CD14-positive monocyte (primary cell): ENCODE results near the gene DDC. TPM values are rescaled to one million over a fixed set of nuclear protein-coding genes. Genes with fewer than 3 reads are reported as not detected.
A peak's percentile ranks its signal among the peaks of the same experiment; 100 is the strongest.

Source experiments
- DNase-seq, 3 donors: peaks; one replicate each; pipeline ENCODE4 v3.0.0-alpha.2; 2011 to 2022
- H2AFZ ChIP-seq: 2 replicates; pipeline ENCODE4 v1.6.0; 2012; ENCODE audit warnings: mild to moderate bottlenecking, low read depth, low read length, inconsistent platforms; ENCODE audit not compliant: insufficient read depth, poor library complexity, severe bottlenecking
- H3K27ac ChIP-seq, 2 donors: 1 replicate in 1 of 2; 2 replicates in 1 of 2; pipeline ENCODE4 v1.5.1; 2012 to 2013; ENCODE audit warnings: low read length in 2 of 2, control low read depth in 1 of 2, inconsistent platforms in 1 of 2, low read depth in 1 of 2, mild to moderate bottlenecking in 1 of 2
- H3K27me3 ChIP-seq, 2 donors: one replicate each; pipeline versions ENCODE4 v1.6.0 to v1.6.1; 2011 to 2013; ENCODE audit warnings: low read length in 2 of 2; ENCODE audit not compliant: control insufficient read depth in 2 of 2, insufficient read depth in 2 of 2
- H3K36me3 ChIP-seq, 2 donors: replicated peaks in 1 of 2; 1 replicate in 1 of 2; 2 replicates in 1 of 2; pipeline versions ENCODE4 v1.5.1 to v1.6.1; 2012 to 2013; ENCODE audit warnings: low read length in 2 of 2, control low read depth in 1 of 2, inconsistent platforms in 1 of 2, mild to moderate bottlenecking in 1 of 2; ENCODE audit not compliant: insufficient read depth in 2 of 2, control insufficient read depth in 1 of 2
- H3K4me1 ChIP-seq, 2 donors: 1 replicate in 1 of 2; 2 replicates in 1 of 2; pipeline versions ENCODE4 v1.5.1 to v1.6.1; 2012 to 2013; ENCODE audit warnings: low read length in 2 of 2, control low read depth in 1 of 2, inconsistent platforms in 1 of 2, mild to moderate bottlenecking in 1 of 2, moderate library complexity in 1 of 2; ENCODE audit not compliant: insufficient read depth in 2 of 2, control insufficient read depth in 1 of 2
- H3K4me2 ChIP-seq: replicated peaks from 2 replicates; pipeline ENCODE3; 2012; ENCODE audit warnings: low read length, moderate library complexity, mild to moderate bottlenecking; ENCODE audit not compliant: poor library complexity, severe bottlenecking; ENCODE audit errors: extremely low read depth
- H3K4me3 ChIP-seq, 3 experiments: fragments of 200-600 bp in 1 of 3; sonication (generic) in 1 of 3; replicated peaks in 1 of 3; 1 replicate in 2 of 3; 2 replicates in 1 of 3; pipeline ENCODE4 v1.5.1; 2011 to 2013; ENCODE audit warnings: low read length in 3 of 3, mild to moderate bottlenecking in 3 of 3, control low read depth in 2 of 3, low read depth in 2 of 3, inconsistent platforms in 1 of 3, moderate library complexity in 1 of 3
- H3K79me2 ChIP-seq: 2 replicates; pipeline ENCODE4 v1.6.0; 2012; ENCODE audit warnings: mild to moderate bottlenecking, control low read depth, inconsistent platforms, low read length, moderate library complexity; ENCODE audit not compliant: insufficient read depth
- H3K9ac ChIP-seq: 2 replicates; pipeline ENCODE4 v1.6.0; 2017; ENCODE audit warnings: low read length, mild to moderate bottlenecking; ENCODE audit not compliant: insufficient read depth, poor library complexity, severe bottlenecking
- H3K9me3 ChIP-seq, 2 donors: replicated peaks in 1 of 2; 1 replicate in 1 of 2; 2 replicates in 1 of 2; pipeline versions ENCODE4 v1.5.1 to v1.6.1; 2012 to 2013; ENCODE audit warnings: low read length in 2 of 2, control low read depth in 1 of 2; ENCODE audit not compliant: control insufficient read depth in 1 of 2, insufficient read depth in 1 of 2
- H4K20me1 ChIP-seq: 2 replicates; pipeline ENCODE4 v1.6.0; 2012; ENCODE audit warnings: mild to moderate bottlenecking, low read length, control low read depth, moderate library complexity; ENCODE audit not compliant: insufficient read depth
- H3K27ac Mint-ChIP-seq, 7 donors: one replicate each; pipeline ENCODE4 v1.8.0; 2020; ENCODE audit warnings: mild to moderate bottlenecking in 7 of 7, mixed read lengths in 7 of 7, moderate library complexity in 6 of 7, inconsistent platforms in 2 of 7
- H3K27me3 Mint-ChIP-seq, 3 donors: one replicate each; pipeline ENCODE4 v1.8.0; 2021 to 2022; ENCODE audit warnings: low read depth in 3 of 3, mild to moderate bottlenecking in 3 of 3, mixed read lengths in 3 of 3, moderate library complexity in 3 of 3, inconsistent platforms in 1 of 3
- H3K36me3 Mint-ChIP-seq, 2 donors: one replicate each; pipeline ENCODE4 v1.8.0; 2020; ENCODE audit warnings: mixed read lengths in 2 of 2, inconsistent platforms in 1 of 2, mild to moderate bottlenecking in 1 of 2
- H3K4me1 Mint-ChIP-seq: one replicate; pipeline ENCODE4 v1.8.0; 2020; ENCODE audit warnings: mild to moderate bottlenecking, mixed read lengths
- H3K4me3 Mint-ChIP-seq, 2 donors: one replicate each; pipeline ENCODE4 v1.8.0; 2020; ENCODE audit warnings: mild to moderate bottlenecking in 2 of 2, mixed read lengths in 2 of 2, moderate library complexity in 1 of 2
- H3K9me3 Mint-ChIP-seq, 7 donors: one replicate each; pipeline ENCODE4 v1.8.0; 2020 to 2022; ENCODE audit warnings: mixed read lengths in 7 of 7, mild to moderate bottlenecking in 6 of 7, moderate library complexity in 6 of 7, inconsistent platforms in 2 of 7
- WGBS: methylation state at CpG from one replicate; pipeline ENCODE4 v1.1.5; 2013; ENCODE audit warnings: missing lambda C conversion rate; ENCODE audit not compliant: insufficient coverage; 5-methylcytosine and 5-hydroxymethylcytosine counted together
- intact Hi-C, 2 donors: fragments of 100-400 bp; cut with micrococcal nuclease; formaldehyde crosslinking; loops; one replicate each; pipeline versions ENCODE4 v1.15.0 to v1.15.1; 2023
- polyA plus RNA-seq, 3 donors: library from polyadenylated mRNA; depleted of rRNA in 1 of 3; unstranded in 2 of 3; stranded (reverse) in 1 of 3; fragments of 300-500 nt in 2 of 3; fragments of >200 nt in 1 of 3; fragmentation: Illumina TruSeq in 2 of 3; gene quantifications; 1 replicate in 2 of 3; 2 replicates in 1 of 3; pipeline ENCODE4 v1.2.3, GENCODE V29; 2012 to 2021
- TF ChIP-seq, protein P1 (sequence below): fragments of 200-600 bp; IDR thresholded peaks from one replicate; pipeline ENCODE4 v1.8.0; 2022; ENCODE audit warnings: antibody characterized with exemption, mild to moderate bottlenecking

DDC gene
- polyA plus RNA-seq, 3 donors: not detected

GRCh38 chr7:50473531-50473930 is 91.7 kb downstream of the DDC start:
- H3K27me3 ChIP-seq: no peaks in the 10 kb centered on the region
- H3K9me3 ChIP-seq: no peaks in the 10 kb centered on the region
- H3K27ac ChIP-seq: no peak overlapping the region
- no peak for DNase-seq
- H3K4me1 ChIP-seq: no peaks in the 10 kb centered on the region
- Mint-ChIP-seq H3K4me1 (no peaks in the 10 kb centered on the region), H3K9me3 (no peaks in the 10 kb centered on the region), H3K27ac (peak overlapping the region in 1 of 7 donors; percentile 10), H3K27me3 (peaks cover under 1 to 7% (median 2%) of the 10 kb centered on the region in 3 donors), H3K36me3 (no peaks in the 10 kb centered on the region), H3K4me3 (no peak overlapping the region)
- WGBS: 100% methylated on average over 4 of the region's 4 CpGs
- H3K4me3 ChIP-seq: no peak overlapping the region
- TF ChIP-seq, protein P1, sequence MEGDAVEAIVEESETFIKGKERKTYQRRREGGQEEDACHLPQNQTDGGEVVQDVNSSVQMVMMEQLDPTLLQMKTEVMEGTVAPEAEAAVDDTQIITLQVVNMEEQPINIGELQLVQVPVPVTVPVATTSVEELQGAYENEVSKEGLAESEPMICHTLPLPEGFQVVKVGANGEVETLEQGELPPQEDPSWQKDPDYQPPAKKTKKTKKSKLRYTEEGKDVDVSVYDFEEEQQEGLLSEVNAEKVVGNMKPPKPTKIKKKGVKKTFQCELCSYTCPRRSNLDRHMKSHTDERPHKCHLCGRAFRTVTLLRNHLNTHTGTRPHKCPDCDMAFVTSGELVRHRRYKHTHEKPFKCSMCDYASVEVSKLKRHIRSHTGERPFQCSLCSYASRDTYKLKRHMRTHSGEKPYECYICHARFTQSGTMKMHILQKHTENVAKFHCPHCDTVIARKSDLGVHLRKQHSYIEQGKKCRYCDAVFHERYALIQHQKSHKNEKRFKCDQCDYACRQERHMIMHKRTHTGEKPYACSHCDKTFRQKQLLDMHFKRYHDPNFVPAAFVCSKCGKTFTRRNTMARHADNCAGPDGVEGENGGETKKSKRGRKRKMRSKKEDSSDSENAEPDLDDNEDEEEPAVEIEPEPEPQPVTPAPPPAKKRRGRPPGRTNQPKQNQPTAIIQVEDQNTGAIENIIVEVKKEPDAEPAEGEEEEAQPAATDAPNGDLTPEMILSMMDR: no peak
- H3K4me2 ChIP-seq: no peak overlapping the region
- H3K79me2 ChIP-seq: no peaks in the 10 kb centered on the region
- H3K9ac ChIP-seq: no peak overlapping the region
- no peaks in the 10 kb centered on the region for H4K20me1 ChIP-seq
- intact Hi-C loops: loop anchor here in 1 of 2 donors (5.0 kb wide), 1 partner anchor 199 kb away; no protein-coding TSS in a partner anchor
- H3K36me3 ChIP-seq: no peaks in the 10 kb centered on the region
- no peak overlapping the region for H2AFZ ChIP-seq

DNA sequence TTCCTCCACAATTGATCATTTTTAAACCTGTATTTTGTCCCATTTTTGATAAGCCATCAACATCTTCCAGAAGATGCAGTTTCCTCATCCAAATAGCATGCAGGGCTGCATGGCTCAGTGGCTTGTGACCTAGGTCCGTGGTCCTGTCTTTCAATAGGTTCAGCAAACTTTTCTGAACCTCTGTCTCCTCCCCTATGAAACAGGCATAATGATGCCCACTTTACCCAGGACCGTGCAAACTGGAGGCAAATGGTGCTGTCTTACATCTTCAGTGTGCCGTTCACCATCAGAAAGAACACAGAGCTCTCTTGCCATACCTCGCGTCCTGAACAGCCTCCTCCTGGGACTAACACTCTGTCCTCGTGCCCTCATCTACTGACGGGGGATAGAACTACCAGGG is 92.8 kb downstream of the DDC start:
- intact Hi-C loops: loop anchor here in 1 of 2 donors (5.0 kb wide), 1 partner anchor 200 kb away; no protein-coding TSS in a partner anchor

More for the DNA sequence above, 92.8 kb downstream of the DDC start:
- peaks cover 0 to 3% of the 10 kb centered on the region in 2 donors for H3K27me3 ChIP-seq
- H4K20me1 ChIP-seq: no peaks in the 10 kb centered on the region
- H3K9me3 Mint-ChIP-seq: no peaks in the 10 kb centered on the region
- TF ChIP-seq, protein P1: no peak
- peaks cover 7% of the 10 kb centered on the region in 2 donors for H3K4me1 ChIP-seq
- no peak overlapping the region for H3K4me3 Mint-ChIP-seq
- no peaks in the 10 kb centered on the region for H3K9me3 ChIP-seq
- H3K27me3 Mint-ChIP-seq: peaks cover 2 to 10% (median 4%) of the 10 kb centered on the region in 3 donors
- H3K36me3 Mint-ChIP-seq: no peaks in the 10 kb centered on the region
- H3K27ac ChIP-seq: no peak overlapping the region
- peaks cover 8% of the 10 kb centered on the region for H3K4me1 Mint-ChIP-seq
- H3K4me3 ChIP-seq: no peak overlapping the region
- H3K36me3 ChIP-seq: no peaks in the 10 kb centered on the region
- DNase-seq: no peak
- H3K9ac ChIP-seq: no peak overlapping the region
- no peak overlapping the region for H2AFZ ChIP-seq
- no peaks in the 10 kb centered on the region for H3K79me2 ChIP-seq
- no peak overlapping the region for H3K27ac Mint-ChIP-seq
- 96% methylated on average over 5 of the region's 7 CpGs for WGBS
- H3K4me2 ChIP-seq: no peak overlapping the region
